Measurements from ENCODE around the gene TUBB4B.
"Not testable (repeated sequence)": the region's sequence is repeated elsewhere in the genome, so short reads cannot be mapped to it uniquely, and the experiment has no call there.

TUBB4B gene

DNA sequence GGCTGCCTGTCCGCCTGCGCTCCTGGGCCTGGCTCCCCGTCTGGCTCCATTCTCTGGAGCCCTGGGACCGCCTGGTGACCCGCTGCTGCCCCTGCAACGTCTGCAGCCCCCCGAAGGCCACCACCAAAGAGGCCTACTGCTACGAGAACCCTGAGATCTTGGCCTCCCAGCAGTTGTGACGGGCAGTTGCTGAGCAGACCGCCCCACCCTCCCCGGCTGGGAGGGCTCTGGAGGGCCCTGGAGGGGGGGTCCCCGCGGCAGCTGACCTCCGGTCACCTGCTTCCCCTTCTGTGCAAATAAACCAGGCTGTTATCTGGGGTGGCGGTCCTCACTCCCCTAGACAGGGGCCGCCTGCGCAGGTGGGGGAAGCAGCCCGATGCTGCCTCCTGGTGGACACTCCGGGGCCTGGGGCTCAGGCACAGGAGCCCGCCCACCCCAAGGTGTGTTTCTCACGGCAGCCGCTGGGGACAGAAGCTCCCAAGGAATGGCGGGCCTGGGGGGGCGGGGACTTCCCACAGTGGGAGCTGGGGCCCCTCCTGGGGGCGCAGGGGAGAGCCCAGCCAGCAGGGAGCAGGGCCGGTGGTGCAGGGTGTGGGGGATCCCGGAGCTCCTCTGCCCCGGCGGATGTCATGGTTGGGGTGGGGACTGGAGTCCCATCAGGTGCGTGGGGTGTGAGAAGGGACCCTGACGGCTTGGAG, 4.7 kb upstream of the TUBB4B start:
- DNase-seq (ENCODE audit: low spot score), result peak; percentile 92

DNA sequence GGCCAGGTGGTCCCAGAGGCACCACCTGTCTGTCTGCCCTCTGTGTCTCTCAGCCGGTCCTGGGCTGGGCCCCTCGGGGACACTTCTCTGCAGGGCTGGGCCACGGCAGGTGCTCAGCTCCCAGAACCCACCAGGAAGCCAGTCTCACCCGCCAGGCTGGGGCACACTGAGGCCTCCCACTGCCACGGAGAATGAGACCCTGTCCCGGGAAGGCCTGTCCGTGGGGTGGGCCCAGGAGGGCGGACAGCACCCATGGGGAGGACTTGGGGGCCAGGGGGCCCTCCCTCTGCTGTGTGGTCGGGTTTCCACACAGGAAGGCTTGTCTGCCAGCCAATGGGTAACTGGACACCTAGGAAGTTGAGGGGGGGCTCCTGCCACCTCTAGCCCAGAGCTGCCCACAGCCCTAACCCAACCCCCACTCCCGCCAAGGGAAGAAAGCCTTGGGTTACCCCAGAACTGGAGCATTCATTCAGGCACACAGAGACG, 4.1 kb upstream of the TUBB4B start:
- no peak for DNase-seq (ENCODE audit: low spot score)

GRCh38 chr9:137237759-137238726, 3.0 kb upstream of the TUBB4B start:
- DNase-seq (ENCODE audit: low spot score), result no peak

- DNase-seq (ENCODE audit: low spot score), result not testable (repeated sequence)
These were observed 1.4 kb upstream of the TUBB4B start for GRCh38 chr9:137239541-137240200.

GRCh38 chr9:137240318-137240840, 708 bp upstream of the TUBB4B start:
- DNase-seq (ENCODE audit: low spot score), result peak; percentile 64

DNA sequence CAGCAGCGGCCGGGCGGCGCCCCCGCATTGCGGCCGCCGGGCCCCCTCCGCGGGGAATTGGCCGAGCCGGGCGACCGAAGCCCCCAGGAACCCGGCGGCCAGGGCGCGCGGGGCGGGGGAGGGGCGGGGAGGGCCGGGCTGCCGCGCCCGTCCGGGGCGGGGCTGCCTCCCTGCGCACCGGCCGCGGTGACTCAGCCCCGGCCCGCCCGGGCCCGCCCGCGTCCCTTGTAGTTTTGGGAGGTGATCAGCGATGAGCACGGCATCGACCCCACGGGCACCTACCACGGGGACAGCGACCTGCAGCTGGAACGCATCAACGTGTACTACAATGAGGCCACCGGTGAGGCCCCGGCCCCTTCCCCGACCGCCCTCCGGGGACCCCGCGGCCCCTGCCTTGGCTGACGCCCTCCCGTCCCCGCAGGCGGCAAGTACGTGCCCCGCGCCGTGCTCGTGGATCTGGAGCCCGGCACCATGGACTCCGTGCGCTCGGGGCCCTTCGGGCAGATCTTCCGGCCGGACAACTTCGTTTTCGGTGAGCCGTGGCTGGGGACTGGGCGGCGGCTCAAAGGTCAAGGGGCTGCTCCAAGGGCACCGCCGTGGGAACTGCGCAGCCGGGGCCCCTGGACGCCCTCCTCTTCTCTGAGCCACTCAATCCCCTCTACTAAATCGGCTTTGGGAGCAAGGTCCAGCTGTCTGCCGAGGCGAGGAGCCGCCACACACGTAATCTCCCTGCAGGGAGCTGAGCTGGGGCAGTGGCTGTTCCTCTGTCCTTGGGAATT, 592 bp downstream of the TUBB4B start:
- peak; percentile 58 for DNase-seq (ENCODE audit: low spot score)

- DNase-seq (ENCODE audit: low spot score), result no peak
These were observed 1.4 kb downstream of the TUBB4B start for GRCh38 chr9:137242269-137243203.

DNA sequence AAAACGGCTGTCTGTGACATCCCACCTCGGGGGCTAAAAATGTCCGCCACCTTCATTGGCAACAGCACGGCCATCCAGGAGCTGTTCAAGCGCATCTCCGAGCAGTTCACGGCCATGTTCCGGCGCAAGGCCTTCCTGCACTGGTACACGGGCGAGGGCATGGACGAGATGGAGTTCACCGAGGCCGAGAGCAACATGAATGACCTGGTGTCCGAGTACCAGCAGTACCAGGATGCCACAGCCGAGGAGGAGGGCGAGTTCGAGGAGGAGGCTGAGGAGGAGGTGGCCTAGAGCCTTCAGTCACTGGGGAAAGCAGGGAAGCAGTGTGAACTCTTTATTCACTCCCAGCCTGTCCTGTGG, 2.2 kb downstream of the TUBB4B start:
- not testable (repeated sequence) for DNase-seq (ENCODE audit: low spot score)

GRCh38 chr9:137243626-137244485, 2.8 kb downstream of the TUBB4B start:
- no peak for DNase-seq (ENCODE audit: low spot score)

GRCh38 chr9:137244486-137245449, 3.7 kb downstream of the TUBB4B start:
- no peak for DNase-seq (ENCODE audit: low spot score)

GRCh38 chr9:137245450-137246421, 4.6 kb downstream of the TUBB4B start:
- no peak for DNase-seq (ENCODE audit: low spot score)

DNA sequence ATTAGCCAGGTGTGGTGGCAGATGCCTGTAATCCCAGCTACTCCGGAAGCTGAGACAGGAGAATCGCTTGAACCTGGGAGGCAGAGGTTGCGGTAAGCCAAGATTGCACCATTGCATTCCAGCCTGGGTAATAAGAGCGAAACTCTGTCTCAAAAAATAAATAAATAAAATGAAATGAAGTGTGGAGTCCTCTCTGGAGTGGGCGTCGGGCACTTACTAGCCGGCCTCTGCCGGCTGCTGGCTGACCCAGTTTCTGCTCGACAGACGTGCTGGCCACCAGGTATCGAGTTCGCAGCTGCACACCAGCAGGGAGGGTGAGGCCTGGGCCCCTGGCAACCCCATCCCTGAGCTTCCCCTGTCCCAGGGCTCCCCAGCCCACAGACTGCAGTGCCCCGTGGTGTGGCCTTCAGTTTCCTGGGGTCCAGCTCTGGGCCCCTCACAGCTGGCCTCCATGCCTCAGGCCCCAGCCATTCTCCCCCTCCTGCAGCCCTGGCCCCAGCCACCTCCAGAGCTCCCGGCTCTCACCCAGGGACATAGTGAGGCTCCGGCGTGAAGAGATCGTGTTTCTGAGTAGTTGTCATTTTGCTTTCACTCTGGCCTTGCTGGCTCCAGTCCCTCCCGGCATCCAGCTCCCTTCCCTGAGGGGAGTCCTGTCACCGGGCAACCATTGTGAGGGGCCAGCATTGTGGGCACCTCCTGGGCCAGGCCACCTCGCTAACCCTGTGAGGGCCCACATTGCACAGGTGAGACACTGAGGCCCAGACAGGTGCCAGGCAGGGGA, 6.2 kb downstream of the TUBB4B start:
- no peak for DNase-seq (ENCODE audit: low spot score)

- DNase-seq (ENCODE audit: low spot score), result no peak
These were observed 6.8 kb downstream of the TUBB4B start for GRCh38 chr9:137247916-137248175.

DNA sequence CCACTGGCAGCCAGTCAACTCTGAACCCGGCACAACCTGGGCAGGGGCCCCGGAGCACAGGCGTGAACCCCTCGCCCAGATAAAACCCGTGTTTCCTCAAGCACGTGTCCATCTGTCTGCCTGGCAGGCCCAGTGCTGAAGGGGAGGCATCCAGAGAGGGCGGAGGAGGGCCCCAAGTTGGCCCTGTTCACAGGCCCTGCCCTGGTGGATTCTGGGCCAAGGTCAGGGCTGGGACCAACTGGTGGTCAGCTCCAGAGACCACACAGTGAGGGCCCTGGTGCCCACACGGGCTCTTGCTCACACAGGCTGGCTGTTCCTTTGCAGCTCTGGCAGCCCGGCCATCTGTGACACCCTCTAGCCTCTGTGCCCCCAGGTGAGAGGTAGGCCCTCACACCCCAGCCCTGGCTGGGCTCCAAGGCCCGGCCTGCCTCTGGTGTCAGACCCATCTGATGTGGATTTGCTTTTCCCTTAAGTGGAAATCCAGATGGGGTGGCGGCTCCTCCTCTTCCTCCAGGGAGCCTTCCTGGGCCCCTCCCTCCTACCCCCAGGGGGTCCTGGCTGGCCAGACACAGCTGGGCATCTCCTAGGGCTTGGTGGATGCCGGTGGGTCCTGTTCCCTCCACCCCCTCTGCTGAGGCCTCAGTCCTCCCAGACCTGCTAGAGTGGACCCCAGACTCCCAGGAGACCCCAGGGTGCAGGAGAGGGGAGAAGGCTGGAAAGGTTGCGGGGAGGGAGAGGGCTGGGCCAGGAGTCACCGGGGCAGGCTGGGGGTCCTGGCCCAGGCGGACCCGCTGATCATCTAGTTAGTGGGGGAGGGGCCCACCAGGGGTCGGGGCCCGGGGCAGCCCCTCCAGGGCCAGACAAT, 9.5 kb downstream of the TUBB4B start:
- no peak for DNase-seq (ENCODE audit: low spot score)

DNA sequence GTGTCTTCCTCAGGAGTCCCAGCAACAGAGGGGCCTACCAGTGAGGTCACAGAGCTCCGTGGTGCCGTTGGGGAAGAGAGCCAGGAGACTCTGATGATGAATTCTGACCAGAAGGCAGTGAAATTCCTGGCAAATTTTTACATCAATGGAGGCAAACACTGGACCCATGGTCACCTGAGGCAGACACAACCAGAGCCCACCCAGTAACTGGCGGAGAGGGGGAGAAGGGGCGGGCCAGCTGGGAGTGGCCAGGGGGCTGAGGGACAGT, 10.0 kb downstream of the TUBB4B start, which contains the start of gene STPG3:
Gene STPG3 (plus strand): TSS at position 93 of the 268 bp plus-strand sequence. CDS start 1 bp downstream, at position 94.
- no peak for DNase-seq (ENCODE audit: low spot score)

Data from activated CD4-positive, alpha-beta T cell treated with anti-CD3 and anti-CD28 coated beads, Interleukin-2, Interleukin-4, amounts not matched to agents 100 ng/mL and 50 ng/mL, durations not matched to agents 16 hours and 8 hours (primary cell).